HG02840 (cell line): Measurements from ENCODE around the gene P3H2.
"Not testable (repeated sequence)": the region's sequence is repeated elsewhere in the genome, so short reads cannot be mapped to it uniquely, and the experiment has no call there.

Experiments
- ATAC-seq: cut with Tn5 transposase; IDR thresholded peaks from one replicate; pipeline ENCODE4 v1.9.1; 2021; ENCODE audit warnings: mild to moderate bottlenecking, moderate library complexity, moderate number of reproducible peaks; ENCODE audit not compliant: unreplicated experiment, low FRiP score

P3H2 gene

GRCh38 chr3:190092250-190092649 lies 28.4 kb downstream of the P3H2 start:
- no peak for ATAC-seq

GRCh38 chr3:190089711-190090110 lies 31.0 kb downstream of the P3H2 start:
- ATAC-seq = no peak

GRCh38 chr3:190088890-190089289 lies 31.8 kb downstream of the P3H2 start:
- ATAC-seq = no peak

GRCh38 chr3:190086191-190086590 lies 34.5 kb downstream of the P3H2 start:
- no peak for ATAC-seq

GRCh38 chr3:190084983-190085382 lies 35.7 kb downstream of the P3H2 start:
- no peak for ATAC-seq

- ATAC-seq = no peak
Observed at GRCh38 chr3:190083635-190084034, 37.1 kb downstream of the P3H2 start.

- ATAC-seq = no peak
Observed at GRCh38 chr3:190081389-190081788, 39.3 kb downstream of the P3H2 start.

GRCh38 chr3:190079173-190079572 lies 41.5 kb downstream of the P3H2 start:
- ATAC-seq = not testable (repeated sequence)

GRCh38 chr3:190077395-190078045 lies 43.2 kb downstream of the P3H2 start:
- no peak for ATAC-seq

GRCh38 chr3:190076601-190077394 lies 43.9 kb downstream of the P3H2 start:
- no peak for ATAC-seq

- ATAC-seq = no peak
Observed at GRCh38 chr3:190076136-190076535, 44.6 kb downstream of the P3H2 start.

GRCh38 chr3:190074817-190075216 lies 45.9 kb downstream of the P3H2 start:
- no peak for ATAC-seq

GRCh38 chr3:190073264-190074008 lies 47.3 kb downstream of the P3H2 start:
- ATAC-seq = no peak

- no peak for ATAC-seq
Observed at GRCh38 chr3:190072856-190073255, 47.8 kb downstream of the P3H2 start.

GRCh38 chr3:190071921-190072320 lies 48.8 kb downstream of the P3H2 start:
- not testable (repeated sequence) for ATAC-seq

GRCh38 chr3:190070622-190071347 lies 49.9 kb downstream of the P3H2 start:
- no peak for ATAC-seq

- ATAC-seq = no peak
Observed at GRCh38 chr3:190065204-190065603, 55.5 kb downstream of the P3H2 start.

- ATAC-seq = no peak
Observed at GRCh38 chr3:190064659-190065058, 56.0 kb downstream of the P3H2 start.

- no peak for ATAC-seq
Observed at GRCh38 chr3:190064112-190064511, 56.6 kb downstream of the P3H2 start.

GRCh38 chr3:190063490-190063889 lies 57.2 kb downstream of the P3H2 start:
- ATAC-seq = no peak
